Embryonic facial prominence (tissue), 1 donor: Measurements from ENCODE around the gene GNG12.

Experiments
- DNase-seq: peaks from one replicate; pipeline ENCODE4 v3.0.0-alpha.2; 2016; ENCODE audit errors: extremely low spot score

GNG12 gene

DNA sequence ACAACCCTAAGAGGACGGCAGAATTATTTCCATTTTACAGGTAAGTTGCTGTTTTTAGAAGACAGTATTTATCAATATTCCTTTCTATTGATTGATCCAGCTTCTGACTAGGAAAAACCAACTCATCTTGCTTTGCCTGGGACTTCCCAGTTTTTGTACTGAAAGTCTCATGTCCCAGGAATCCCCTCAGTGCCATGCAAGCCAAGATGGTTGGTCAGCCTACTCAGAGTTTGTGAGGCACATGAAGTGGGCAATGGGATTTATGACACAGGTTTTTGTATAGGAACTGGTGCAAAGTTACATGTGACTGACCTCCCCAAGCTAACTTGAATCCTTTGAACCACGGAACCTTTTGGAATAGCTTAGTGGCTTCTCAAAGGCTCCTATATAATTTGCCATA lies 45.5 kb downstream of the GNG12 start:
- DNase-seq = no peak

DNA sequence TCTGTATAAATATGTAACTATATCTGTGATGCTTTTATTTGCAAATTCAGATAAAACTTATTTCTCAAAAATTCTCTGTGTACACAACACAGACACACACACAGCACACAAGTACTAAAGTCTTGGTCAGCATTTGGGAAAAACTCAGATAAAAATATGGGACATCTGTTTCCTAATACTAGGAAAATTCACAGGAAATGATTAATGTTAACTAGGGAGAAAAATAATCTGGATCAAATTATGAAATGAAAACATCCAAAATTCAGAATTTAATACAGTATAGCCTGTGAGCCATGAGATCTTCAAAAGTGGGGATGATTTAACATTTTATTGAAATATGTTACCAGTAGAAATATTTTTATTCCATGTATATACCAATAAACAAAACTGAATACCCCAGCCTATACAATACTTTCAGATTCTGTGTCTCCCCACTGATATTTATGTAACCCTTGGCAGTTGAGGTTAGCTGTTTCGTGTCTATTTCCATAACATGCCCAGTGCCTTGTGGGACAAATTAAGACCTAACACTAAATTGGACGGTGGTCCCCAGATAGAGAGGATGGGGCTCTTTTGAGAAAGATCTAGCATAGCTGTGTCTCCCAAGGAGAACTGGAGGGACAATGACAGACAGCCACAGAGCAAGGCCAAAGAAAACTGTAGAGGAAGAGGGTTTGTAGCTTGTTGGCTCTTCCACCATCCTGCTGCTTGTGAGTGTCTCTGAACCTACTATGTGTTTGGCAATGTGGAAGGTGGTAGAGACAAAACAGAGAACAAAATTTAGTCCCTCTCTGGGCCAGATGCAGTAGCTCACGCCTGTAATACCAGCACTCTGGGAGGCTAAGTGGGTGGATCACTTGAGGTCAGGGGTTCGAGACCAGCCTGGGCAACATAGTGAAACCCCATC lies 47.2 kb downstream of the GNG12 start:
- no peak for DNase-seq

- no peak for DNase-seq
These were observed 48.6 kb downstream of the GNG12 start for GRCh38 chr1:67784545-67785186.

DNA sequence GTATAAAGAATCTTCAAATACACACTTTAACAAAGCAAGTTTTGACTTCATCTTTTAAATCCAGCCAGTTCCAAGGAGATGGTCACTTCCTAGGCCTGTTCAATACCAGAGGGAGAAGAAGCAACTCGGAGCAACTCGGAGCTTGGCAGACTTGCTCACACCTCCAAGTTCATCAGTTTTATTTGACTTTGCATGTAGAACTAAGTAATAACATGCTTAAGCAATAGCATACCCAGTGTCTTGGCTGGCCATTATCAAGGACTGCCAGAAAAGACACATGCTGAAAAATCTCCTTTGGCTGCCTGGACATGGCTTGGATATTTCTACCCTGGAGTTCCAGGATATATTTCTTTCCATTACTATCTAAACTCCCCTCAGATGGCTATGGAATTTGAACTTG lies 52.6 kb downstream of the GNG12 start:
- DNase-seq = no peak

- no peak for DNase-seq
These were observed 55.8 kb downstream of the GNG12 start for GRCh38 chr1:67777440-67777839.

DNA sequence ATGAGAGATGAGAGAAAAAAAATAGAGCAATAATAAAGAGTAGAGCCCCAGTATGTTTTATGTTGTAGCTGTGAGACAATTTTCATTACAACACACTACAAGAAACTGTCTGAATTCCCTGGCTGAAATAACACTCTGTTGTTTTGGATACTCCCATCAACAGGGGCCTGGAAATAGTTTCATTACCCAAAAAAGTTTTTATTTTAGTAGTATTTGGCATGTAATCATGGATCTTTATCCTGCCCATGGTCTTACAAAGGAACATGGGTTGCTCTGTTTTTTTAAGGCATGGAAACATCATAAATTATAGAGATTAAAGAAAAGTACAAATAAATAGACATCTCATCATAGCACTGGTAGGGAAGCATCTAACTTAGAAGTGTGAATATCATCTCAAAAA lies 56.3 kb downstream of the GNG12 start:
- DNase-seq = no peak

DNA sequence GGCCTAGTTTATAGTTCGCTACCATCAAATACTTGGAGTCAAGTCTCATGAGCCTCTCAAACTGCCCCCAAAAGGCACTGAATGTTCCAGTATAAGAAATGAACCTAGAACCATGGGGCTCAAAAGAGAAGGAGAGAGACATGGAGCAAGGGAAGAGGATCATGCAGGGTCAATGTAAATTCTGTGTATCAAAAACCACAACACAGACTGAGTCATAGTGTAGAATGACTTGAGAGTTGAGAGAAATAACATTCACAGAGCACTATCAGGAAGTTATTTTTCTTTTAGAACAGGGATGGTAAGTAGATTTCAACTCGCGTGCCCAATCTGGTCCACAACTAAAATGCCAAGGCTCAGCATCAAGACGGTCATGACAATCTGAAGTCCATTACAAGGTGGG lies 59.8 kb downstream of the GNG12 start:
- no peak for DNase-seq

- DNase-seq = no peak
These were observed 61.5 kb downstream of the GNG12 start for GRCh38 chr1:67771749-67772148.

DNA sequence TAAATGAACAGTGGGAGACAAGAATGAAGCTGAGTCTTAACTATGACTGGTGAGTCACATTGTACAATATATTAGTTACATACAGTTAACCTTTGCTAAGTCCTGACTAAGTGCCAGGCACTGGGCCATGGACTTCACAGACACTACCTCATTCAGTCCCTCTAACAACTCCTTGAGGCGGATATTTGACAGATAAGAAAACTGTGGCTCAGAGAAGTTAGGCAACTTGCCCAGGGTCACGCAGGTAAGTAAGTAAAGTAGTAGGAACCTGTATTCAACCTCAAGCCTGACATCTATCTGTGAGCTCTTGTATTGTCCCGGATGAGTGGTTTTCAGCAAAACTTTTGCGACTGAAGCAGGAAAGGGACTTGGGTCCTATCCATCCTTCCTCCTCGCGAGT lies 62.1 kb downstream of the GNG12 start:
- DNase-seq = no peak

GRCh38 chr1:67769633-67770256 lies 63.5 kb downstream of the GNG12 start:
- DNase-seq = no peak

GRCh38 chr1:67768480-67768879 lies 64.8 kb downstream of the GNG12 start:
- DNase-seq = no peak

GRCh38 chr1:67767103-67767782 lies 66.0 kb downstream of the GNG12 start:
- DNase-seq = no peak

- DNase-seq = peak; percentile 73
These were observed 66.9 kb downstream of the GNG12 start for GRCh38 chr1:67766141-67766978.

DNA sequence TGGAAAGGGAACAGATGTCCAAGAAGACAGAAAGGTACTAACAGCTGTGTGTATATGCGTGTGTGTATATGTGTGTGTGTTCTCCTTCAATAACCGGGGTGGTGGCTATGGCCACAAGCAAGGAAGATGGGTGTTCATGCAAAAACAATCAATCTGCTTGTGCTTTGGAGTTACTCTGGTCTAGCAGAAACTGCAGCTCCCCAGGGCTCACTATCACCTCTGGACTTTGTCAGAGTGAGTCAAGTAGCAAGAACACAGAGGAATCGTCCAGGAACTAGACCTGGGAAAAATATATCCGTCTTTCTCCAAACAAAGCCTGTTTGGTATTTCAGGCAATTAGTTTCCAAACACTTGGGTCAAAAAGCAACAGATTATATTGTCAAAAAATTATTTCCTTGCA lies 68.6 kb downstream of the GNG12 start:
- DNase-seq = no peak

DNA sequence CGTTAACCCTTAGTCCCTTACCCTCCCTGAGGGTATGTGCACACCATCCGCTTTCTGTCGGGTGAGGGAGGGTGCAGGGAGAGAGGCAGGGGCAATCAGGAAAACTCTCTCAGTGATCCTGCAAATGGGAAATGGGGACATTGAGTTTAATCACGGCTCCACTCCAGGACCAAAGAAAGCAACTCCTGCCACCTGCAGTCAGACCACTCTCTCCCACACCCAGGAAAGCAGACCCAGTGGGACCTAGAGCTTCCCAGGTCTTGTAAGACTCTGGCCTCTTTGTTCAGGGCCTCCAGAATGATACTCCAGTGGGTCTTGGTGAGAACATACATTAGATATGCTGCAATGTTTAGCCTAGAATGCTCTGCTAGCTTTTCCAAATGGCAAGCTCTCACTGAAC lies 71.5 kb downstream of the GNG12 start:
- no peak for DNase-seq

- no peak for DNase-seq
These were observed 72.2 kb downstream of the GNG12 start for GRCh38 chr1:67761091-67761490.

- DNase-seq = no peak
These were observed 73.0 kb downstream of the GNG12 start for GRCh38 chr1:67760030-67760821.

GRCh38 chr1:67759692-67760029 lies 73.6 kb downstream of the GNG12 start:
- no peak for DNase-seq

DNA sequence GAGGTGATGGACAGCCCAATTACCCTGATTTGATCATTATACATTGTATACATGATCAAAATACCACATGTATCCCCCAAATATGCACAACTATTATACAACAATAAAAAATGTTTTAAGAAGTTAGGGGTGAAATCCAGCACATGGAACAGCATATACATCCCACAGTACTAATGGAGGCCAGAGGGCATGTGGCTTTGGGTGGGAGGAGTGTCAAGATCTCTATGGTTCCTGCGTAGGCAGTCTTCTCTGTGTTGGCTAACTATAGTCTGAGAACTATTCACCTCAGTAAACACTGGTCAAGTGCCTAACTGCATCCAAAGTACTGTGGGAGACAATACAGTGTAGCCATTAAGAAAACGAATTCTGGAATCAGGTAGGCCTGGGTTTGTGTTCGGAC lies 74.2 kb downstream of the GNG12 start:
- no peak for DNase-seq

- DNase-seq = no peak
These were observed 77.6 kb downstream of the GNG12 start for GRCh38 chr1:67755619-67756018.

DNA sequence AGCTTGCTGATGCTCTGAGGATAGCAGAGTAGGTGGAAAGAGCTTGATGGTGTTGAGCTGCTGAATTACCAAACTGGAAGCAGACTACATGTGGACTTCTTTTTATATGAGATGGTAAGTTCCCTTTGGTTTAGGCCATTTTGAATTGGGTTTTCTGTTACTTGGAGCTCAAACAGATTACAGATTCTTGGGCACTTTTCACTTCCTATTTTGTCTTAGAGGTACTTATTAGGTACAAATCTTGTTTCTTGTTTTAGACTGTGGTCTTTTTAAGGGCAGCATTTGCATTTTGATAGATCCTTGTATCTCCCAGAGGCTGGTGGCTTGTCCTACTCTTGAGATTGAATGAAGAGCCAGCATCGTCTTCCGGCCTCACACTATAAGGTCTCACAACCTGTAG lies 78.1 kb downstream of the GNG12 start:
- DNase-seq = no peak
